Keratinocyte (primary cell): ENCODE data around the gene NXPH3. TPM values are rescaled to one million over a fixed set of nuclear protein-coding genes. Genes with fewer than 3 reads are reported as not detected.

Source experiments
- DNase-seq: peaks from one replicate; pipeline ENCODE4 v3.0.0-alpha.2; 2011; ENCODE audit warnings: low read depth, missing footprints, low spot score
- FAIRE-seq: peaks from 2 replicates; lab custom pipeline; 2011; peaks lifted over from hg19 to GRCh38; lab: Jason Lieb, UNC
- H2AFZ ChIP-seq: 2 replicates; pipeline ENCODE4 v1.6.0; 2012; ENCODE audit warnings: low read length, control low read depth, inconsistent platforms; ENCODE audit not compliant: control insufficient read depth
- H3K27ac ChIP-seq: 2 replicates; pipeline ENCODE4 v1.5.1; 2011; ENCODE audit warnings: low read length; ENCODE audit not compliant: control insufficient read depth, insufficient read depth
- H3K27me3 ChIP-seq: 3 replicates; pipeline ENCODE4 v1.6.0; 2011; ENCODE audit warnings: low read length; ENCODE audit not compliant: control insufficient read depth, insufficient read depth; ENCODE audit errors: extremely low read depth
- H3K36me3 ChIP-seq, 2 experiments: 2 replicates in 1 of 2; 3 replicates in 1 of 2; pipeline ENCODE4 v1.5.1; 2011; ENCODE audit warnings: low read length in 2 of 2, mild to moderate bottlenecking in 1 of 2; ENCODE audit not compliant: control insufficient read depth in 2 of 2, insufficient read depth in 2 of 2; ENCODE audit errors: extremely low read depth in 1 of 2
- H3K4me1 ChIP-seq: 3 replicates; pipeline ENCODE4 v1.5.1; 2011; ENCODE audit warnings: low read length; ENCODE audit not compliant: control insufficient read depth, insufficient read depth; ENCODE audit errors: extremely low read depth
- H3K4me2 ChIP-seq: 3 replicates; pipeline ENCODE4 v1.6.0; 2011; ENCODE audit warnings: low read depth, low read length; ENCODE audit not compliant: control insufficient read depth, insufficient read depth; ENCODE audit errors: extremely low read depth
- H3K4me3 ChIP-seq, 3 experiments: fragments of 200-600 bp in 1 of 3; sonication (generic) in 1 of 3; 2 replicates in 2 of 3; 3 replicates in 1 of 3; pipeline ENCODE4 v1.5.1; 2011 to 2016; ENCODE audit warnings: low read length in 3 of 3, mild to moderate bottlenecking in 3 of 3, control low read depth in 2 of 3, inconsistent platforms in 1 of 3, low read depth in 1 of 3, mixed read lengths in 1 of 3, mixed run types in 1 of 3, moderate library complexity in 1 of 3; ENCODE audit not compliant: control insufficient read depth in 2 of 3, insufficient read depth in 2 of 3; ENCODE audit errors: extremely low read depth in 1 of 3
- H3K79me2 ChIP-seq: 2 replicates; pipeline ENCODE4 v1.6.0; 2012; ENCODE audit warnings: low read length; ENCODE audit not compliant: control insufficient read depth, insufficient read depth
- H3K9ac ChIP-seq: 3 replicates; pipeline ENCODE4 v1.6.0; 2011; ENCODE audit warnings: low read length; ENCODE audit not compliant: control insufficient read depth, insufficient read depth; ENCODE audit errors: extremely low read depth
- H3K9me1 ChIP-seq: 3 replicates; pipeline ENCODE4 v1.6.0; 2011; ENCODE audit warnings: low read length; ENCODE audit not compliant: control insufficient read depth, insufficient read depth; ENCODE audit errors: extremely low read depth
- H3K9me3 ChIP-seq: 2 replicates; pipeline ENCODE4 v1.5.1; 2012; ENCODE audit warnings: low read depth, low read length; ENCODE audit not compliant: control insufficient read depth
- H4K20me1 ChIP-seq: 3 replicates; pipeline ENCODE4 v1.6.0; 2011; ENCODE audit warnings: low read length; ENCODE audit not compliant: control insufficient read depth, insufficient read depth; ENCODE audit errors: extremely low read depth
- CTCF ChIP-seq, 3 experiments: IDR thresholded peaks in 1 of 3; conservative IDR thresholded peaks in 1 of 3; optimal IDR thresholded peaks in 1 of 3; 2 replicates in 2 of 3; 3 replicates in 1 of 3; pipeline versions ENCODE3 to v1.5.1; 2011; ENCODE audit warnings: low read length in 3 of 3, mild to moderate bottlenecking in 3 of 3, moderate library complexity in 2 of 3, control low read depth in 1 of 3, inconsistent platforms in 1 of 3; ENCODE audit not compliant: insufficient read depth in 2 of 3; ENCODE audit errors: extremely low read depth in 1 of 3
- EZH2 ChIP-seq: IDR thresholded peaks from one replicate; pipeline ENCODE4 v1.6.1; 2012; ENCODE audit warnings: inconsistent platforms, mild to moderate bottlenecking, low read length, moderate library complexity
- dilution Hi-C: fragments of 300-500 bp; cut with MboI; formaldehyde crosslinking; loops from one replicate; pipeline ENCODE4 v1.7.0; 2020; ENCODE audit warnings: low sequenced_read_pairs; ENCODE audit not compliant: extremely low pct_ligation_motif_present
- polyA plus RNA-seq, 5 experiments: library from polyadenylated mRNA; depleted of rRNA in 3 of 5; stranded (reverse) in 3 of 5; stranded (forward) in 1 of 5; unstranded in 1 of 5; fragments of >200 nt; gene quantifications; 1 replicate in 1 of 5; 2 replicates in 3 of 5; 3 replicates in 1 of 5; pipeline versions ENCODE4 v1.2.1 to v1.2.3, GENCODE V29; 2011 to 2012; ENCODE audit warnings: missing spikeins in 2 of 5, low read depth in 1 of 5, low replicate concordance in 1 of 5

Gene NXPH3
- polyA plus RNA-seq, 1 donor (not counting 4 experiments of a cell fraction or from before 2014, with no cell fraction given): 0.12 TPM

GRCh38 chr17:49595980-49596379 lies 20.3 kb downstream of the NXPH3 start:
- H3K4me1 ChIP-seq: peaks cover 5% of the 10 kb centered on the region
- dilution Hi-C loops: no loop called here

GRCh38 chr17:49596613-49597244 lies 21.1 kb downstream of the NXPH3 start:
- Histone ChIP-seq H2AFZ (no peak overlapping the region), H3K27me3 (no peaks in the 10 kb centered on the region), H3K9me1 (no peaks in the 10 kb centered on the region), H3K4me3 (no peak overlapping the region), H4K20me1 (no peaks in the 10 kb centered on the region), H3K4me1 (peaks cover 7% of the 10 kb centered on the region), H3K9ac (no peak overlapping the region), H3K9me3 (no peaks in the 10 kb centered on the region), H3K36me3 (peaks cover 6 to 15% of the 10 kb centered on the region in 2 experiments), H3K79me2 (no peaks in the 10 kb centered on the region), H3K27ac (no peak overlapping the region), H3K4me2 (no peak overlapping the region)
- no peak for TF ChIP-seq EZH2
- TF ChIP-seq CTCF (optimal IDR thresholded peaks at IDR 0.05 in 1 of 3, IDR thresholded peaks at IDR 0.05 in 1 of 3, conservative IDR thresholded peaks at IDR 0.05 in 1 of 3; ENCODE audit: extremely low read depth in 1 of 3, insufficient read depth in 2 of 3, low read length in 3 of 3): no peak
- DNase-seq: no peak
- dilution Hi-C loops: no loop called here
- no peak for FAIRE-seq

More at GRCh38 chr17:49595980-49596379, 20.3 kb downstream of the NXPH3 start:
- no peaks in the 10 kb centered on the region for H3K27me3 ChIP-seq
- H3K36me3 ChIP-seq: peaks cover 5 to 15% of the 10 kb centered on the region in 2 experiments
- H3K4me3 ChIP-seq: no peak overlapping the region
- no peak overlapping the region for H3K9ac ChIP-seq
- no peaks in the 10 kb centered on the region for H3K79me2 ChIP-seq
- no peak overlapping the region for H3K27ac ChIP-seq
- no peak for DNase-seq
- no peaks in the 10 kb centered on the region for H3K9me3 ChIP-seq
- H3K4me2 ChIP-seq: no peak overlapping the region
- H4K20me1 ChIP-seq: no peaks in the 10 kb centered on the region
- H3K9me1 ChIP-seq: no peaks in the 10 kb centered on the region
- H2AFZ ChIP-seq: no peak overlapping the region
- TF ChIP-seq EZH2: no peak
- no peak for TF ChIP-seq CTCF (optimal IDR thresholded peaks at IDR 0.05 in 1 of 3, IDR thresholded peaks at IDR 0.05 in 1 of 3, conservative IDR thresholded peaks at IDR 0.05 in 1 of 3; ENCODE audit: extremely low read depth in 1 of 3, insufficient read depth in 2 of 3, low read length in 3 of 3)
- FAIRE-seq: no peak
